IMR-90 (cell line): ENCODE results near the gene LGALS9. TPM values are rescaled to one million over a fixed set of nuclear protein-coding genes. Genes with fewer than 3 reads are reported as not detected.
A peak's percentile ranks its signal among the peaks of the same experiment; 100 is the strongest.

ENCODE experiments used
- ATAC-seq: fragments of 200-7000 bp; cut with Tn5 transposase; 2 replicates; pipeline ENCODE4 v1.9.1; 2020; ENCODE audit warnings: low read depth, mild to moderate bottlenecking, moderate library complexity
- BruUV-seq: library from RNA; stranded (reverse); fragments of 400-500 nt; replicated peaks from 2 replicates; lab custom pipeline; 2021; lab: Mats Ljungman, UMichigan
- CTCF ChIA-PET: fragments of 300-600 bp; formaldehyde crosslinking; extraction: SDS; loops from one replicate; lab custom pipeline; 2021; ENCODE audit warnings: antibody characterized with exemption; lab: Yijun Ruan, JAX
- POLR2A ChIA-PET: fragments of 300-600 bp; sonication (Branson Sonifier 250); formaldehyde crosslinking; loops from one replicate; lab custom pipeline; 2022; ENCODE audit warnings: antibody characterized with exemption; ENCODE audit not compliant: unreplicated experiment; lab: Charles Lee
- DNase-seq: peaks from one replicate; pipeline ENCODE4 v3.0.0; 2013
- H2AFZ ChIP-seq: replicated peaks from 2 replicates; pipeline ENCODE3; 2013; ENCODE audit warnings: low read length, mild to moderate bottlenecking; ENCODE audit not compliant: poor library complexity
- H2AK5ac ChIP-seq: 2 replicates; pipeline ENCODE4 v1.6.1; 2013; ENCODE audit warnings: low read depth, low read length, inconsistent platforms
- H2AK9ac ChIP-seq: replicated peaks from 2 replicates; pipeline ENCODE3; 2013; ENCODE audit warnings: mild to moderate bottlenecking, low read depth, low read length, moderate library complexity; ENCODE audit not compliant: poor library complexity
- H2BK120ac ChIP-seq: 2 replicates; pipeline ENCODE4 v1.6.1; 2013; ENCODE audit warnings: low read depth, low read length, inconsistent platforms
- H2BK15ac ChIP-seq: 3 replicates; pipeline ENCODE4 v1.6.1; 2013; ENCODE audit warnings: low read depth, low read length, inconsistent platforms
- H2BK20ac ChIP-seq: 2 replicates; pipeline ENCODE4 v1.6.1; 2013; ENCODE audit warnings: low read depth, mild to moderate bottlenecking, inconsistent platforms, low read length, moderate library complexity
- H2BK5ac ChIP-seq: 2 replicates; pipeline ENCODE4 v1.6.1; 2013; ENCODE audit warnings: mild to moderate bottlenecking, low read depth, low read length, inconsistent platforms; ENCODE audit not compliant: poor library complexity, severe bottlenecking
- H3K14ac ChIP-seq: replicated peaks from 2 replicates; pipeline ENCODE4 v1.6.1; 2013; ENCODE audit warnings: low read depth, low read length, inconsistent platforms
- H3K18ac ChIP-seq: 2 replicates; pipeline ENCODE4 v1.6.1; 2013; ENCODE audit warnings: low read depth, low read length, control low read depth
- H3K23ac ChIP-seq: 2 replicates; pipeline ENCODE4 v1.6.1; 2013; ENCODE audit warnings: low read depth, low read length, inconsistent platforms
- H3K27ac ChIP-seq: 2 replicates; pipeline ENCODE4 v1.5.1; 2013; ENCODE audit warnings: mild to moderate bottlenecking, control low read depth, low read length; ENCODE audit not compliant: insufficient read depth
- H3K27me3 ChIP-seq: 2 replicates; pipeline ENCODE4 v1.6.1; 2013; ENCODE audit warnings: low read length; ENCODE audit not compliant: control insufficient read depth, insufficient read depth
- H3K36me3 ChIP-seq: 2 replicates; pipeline ENCODE4 v1.6.1; 2013; ENCODE audit warnings: low read length, mixed read lengths; ENCODE audit not compliant: control insufficient read depth, insufficient read depth
- H3K4ac ChIP-seq: 2 replicates; pipeline ENCODE4 v1.6.1; 2013; ENCODE audit warnings: low read depth, low read length, inconsistent platforms
- H3K4me1 ChIP-seq: 2 replicates; pipeline ENCODE4 v1.6.1; 2013; ENCODE audit warnings: low read length, mixed read lengths; ENCODE audit not compliant: control insufficient read depth, insufficient read depth
- H3K4me2 ChIP-seq: 2 replicates; pipeline ENCODE4 v1.6.1; 2013; ENCODE audit warnings: low read depth, mild to moderate bottlenecking, control low read depth, low read length, moderate library complexity
- H3K4me3 ChIP-seq: 2 replicates; pipeline ENCODE4 v1.5.1; 2013; ENCODE audit warnings: low read depth, mild to moderate bottlenecking, control low read depth, low read length, moderate library complexity; ENCODE audit not compliant: insufficient read depth
- H3K56ac ChIP-seq: 2 replicates; pipeline ENCODE4 v1.6.1; 2013; ENCODE audit warnings: low read length, inconsistent platforms; ENCODE audit not compliant: insufficient read depth; ENCODE audit errors: extremely low read depth
- H3K79me1 ChIP-seq, 2 experiments: 2 replicates each; pipeline ENCODE4 v1.6.1; 2013; ENCODE audit warnings: low read length in 2 of 2, inconsistent platforms in 1 of 2, low read depth in 1 of 2
- H3K9ac ChIP-seq: 2 replicates; pipeline ENCODE4 v1.6.1; 2013; ENCODE audit warnings: low read depth, low read length, control low read depth
- H3K9me1 ChIP-seq: 2 replicates; pipeline ENCODE4 v1.6.1; 2013; ENCODE audit warnings: low read length, inconsistent platforms; ENCODE audit not compliant: insufficient read depth
- H3K9me3 ChIP-seq: 2 replicates; pipeline ENCODE4 v1.6.1; 2013; ENCODE audit warnings: low read length; ENCODE audit not compliant: control insufficient read depth, insufficient read depth
- H4K20me1 ChIP-seq: 2 replicates; pipeline ENCODE4 v1.6.1; 2013; ENCODE audit warnings: low read length, inconsistent platforms; ENCODE audit not compliant: insufficient read depth
- H4K5ac ChIP-seq: 2 replicates; pipeline ENCODE4 v1.6.1; 2013; ENCODE audit warnings: mild to moderate bottlenecking, low read depth, low read length, control low read depth
- H4K8ac ChIP-seq, 2 experiments: 2 replicates each; pipeline ENCODE4 v1.6.1; 2013; ENCODE audit warnings: low read depth in 2 of 2, low read length in 2 of 2, control low read depth in 1 of 2, inconsistent platforms in 1 of 2
- H4K91ac ChIP-seq: 2 replicates; pipeline ENCODE4 v1.6.1; 2013; ENCODE audit warnings: low read depth, low read length, inconsistent platforms; ENCODE audit not compliant: insufficient read depth
- BHLHE40 ChIP-seq: fragments of 150-350 bp; IDR thresholded peaks from 2 replicates; pipeline ENCODE4 v1.6.1; 2016; ENCODE audit warnings: mild to moderate bottlenecking, low read depth, low read length
- CEBPB ChIP-seq: IDR thresholded peaks from 2 replicates; pipeline ENCODE4 v1.6.1; 2012; ENCODE audit warnings: low read depth, low read length, improper control_type of control experiment
- MAFK ChIP-seq: IDR thresholded peaks from 2 replicates; pipeline ENCODE4 v1.6.1; 2012; ENCODE audit warnings: low read depth, low read length, improper control_type of control experiment
- MAZ ChIP-seq: IDR thresholded peaks from 2 replicates; pipeline ENCODE4 v1.6.1; 2012; ENCODE audit warnings: low read depth, mild to moderate bottlenecking, low read length, improper control_type of control experiment, moderate library complexity, borderline replicate concordance
- MXI1 ChIP-seq: IDR thresholded peaks from 2 replicates; pipeline ENCODE4 v1.6.1; 2012; ENCODE audit warnings: low read depth, mild to moderate bottlenecking, low read length, moderate library complexity, borderline replicate concordance
- POLR2A ChIP-seq: IDR thresholded peaks from 2 replicates; pipeline ENCODE4 v1.6.1; 2012; ENCODE audit warnings: mild to moderate bottlenecking, low read depth, low read length
- RAD21 ChIP-seq: IDR thresholded peaks from 2 replicates; pipeline ENCODE4 v1.6.1; 2012; ENCODE audit warnings: low read length, improper control_type of control experiment
- SMC3 ChIP-seq: fragments of 150-350 bp; IDR thresholded peaks from 2 replicates; pipeline ENCODE4 v1.6.1; 2016; ENCODE audit warnings: low read depth, mild to moderate bottlenecking, antibody characterized with exemption, low read length, moderate library complexity
- WGBS, 2 experiments: methylation state at CpG; one replicate each; pipeline versions ENCODE4 v1.1.5 to v1.1.7; 2013; ENCODE audit warnings: missing lambda C conversion rate in 2 of 2; ENCODE audit not compliant: insufficient read length in 1 of 2; ENCODE audit errors: extremely low coverage in 2 of 2; 5-methylcytosine and 5-hydroxymethylcytosine counted together
- dilution Hi-C: fragments of 300-500 bp; cut with HindIII; formaldehyde crosslinking; loops from one replicate; pipeline ENCODE4 v1.14.3; 2018; ENCODE audit warnings: low sequenced_read_pairs; ENCODE audit not compliant: unreplicated experiment
- in situ Hi-C: fragments of 300-500 bp; cut with MboI; formaldehyde crosslinking; loops from 3 replicates; pipeline ENCODE4 v1.14.3; 2019; ENCODE audit warnings: low sequenced_read_pairs, inconsistent platforms, mixed read lengths
- intact Hi-C: fragments of 100-400 bp; cut with micrococcal nuclease; formaldehyde crosslinking; loops from 2 replicates; pipeline ENCODE4 v1.10.0; 2022
- polyA plus RNA-seq, 3 experiments: library from polyadenylated mRNA; depleted of rRNA; stranded (reverse); fragments of >200 nt; gene quantifications; 2 replicates each; pipeline ENCODE4 v1.2.3, GENCODE V29; 2012; ENCODE audit warnings: low replicate concordance in 1 of 3
- total RNA-seq: library from RNA; depleted of rRNA; stranded (reverse); fragments of >200 nt; gene quantifications from 2 replicates; pipeline ENCODE4 v1.2.3, GENCODE V29; 2012
- TF ChIP-seq, protein P1 (sequence below): conservative IDR thresholded peaks from 2 replicates; pipeline ENCODE4 v1.5.1; 2012; ENCODE audit warnings: mild to moderate bottlenecking, low read depth, low read length, improper control_type of control experiment
- TF ChIP-seq, protein P2 (sequence below): fragments of 150-350 bp; IDR thresholded peaks from 2 replicates; pipeline ENCODE4 v1.6.1; 2016; ENCODE audit warnings: low read depth, mild to moderate bottlenecking, low read length, moderate library complexity, borderline replicate concordance

The LGALS9 gene
- total and polyA plus RNA-seq, 2 of the 4 experiments (the other 2 are of a cell fraction): 0.54 to 2.5 TPM

- dilution Hi-C loops (no loop called here), intact Hi-C loops (loop anchor here (1.0 kb wide), 1 partner anchor 48 kb away; no protein-coding TSS in a partner anchor), in situ Hi-C loops (no loop called here)
- Histone ChIP-seq H3K79me1 (peaks cover 0 to 9% of the 10 kb centered on the region in 2 experiments; a peak in 2 of 4 replicates), H2AK5ac (no peak overlapping the region; the same call in 1 of the 2 replicates), H2AK9ac (no peak overlapping the region), H3K56ac (no peak overlapping the region), H3K27ac (no peak overlapping the region), H4K5ac (no peak overlapping the region), H2BK20ac (no peak overlapping the region), H3K18ac (no peak overlapping the region), H3K4me1 (peaks cover 2% of the 10 kb centered on the region; the same call in 1 of the 2 replicates), H3K14ac (no peak overlapping the region), H2BK15ac (no peak overlapping the region), H3K9me3 (no peaks in the 10 kb centered on the region), H2BK5ac (no peak overlapping the region), H4K20me1 (no peaks in the 10 kb centered on the region; the same call in 1 of the 2 replicates), H3K27me3 (no peaks in the 10 kb centered on the region), H3K36me3 (peaks cover 71% of the 10 kb centered on the region), H3K4me3 (no peak overlapping the region), H3K9me1 (no peaks in the 10 kb centered on the region; the same call in 1 of the 2 replicates), H3K9ac (no peak overlapping the region), H4K8ac (no peak overlapping the region), H2AFZ (no peak overlapping the region), H3K4me2 (no peak overlapping the region), H4K91ac (no peak overlapping the region), H3K4ac (no peak overlapping the region), H2BK120ac (no peak overlapping the region), H3K23ac (no peak overlapping the region)
- CTCF ChIA-PET: interaction anchor here (0.7 to 1.9 kb wide), 4 partner anchors 17 to 229 kb away, joined by 4 to 5 read pairs (median 4); no protein-coding TSS in a partner anchor
- ATAC-seq (peak; percentile 65), DNase-seq (peak; percentile 62)
- TF ChIP-seq POLR2A (no peak), MXI1 (no peak), BHLHE40 (no peak), RAD21 (peak; percentile 61), SMC3 (peak; percentile 70), MAFK (no peak), MAZ (no peak), CEBPB (no peak)
- TF ChIP-seq, protein P1, sequence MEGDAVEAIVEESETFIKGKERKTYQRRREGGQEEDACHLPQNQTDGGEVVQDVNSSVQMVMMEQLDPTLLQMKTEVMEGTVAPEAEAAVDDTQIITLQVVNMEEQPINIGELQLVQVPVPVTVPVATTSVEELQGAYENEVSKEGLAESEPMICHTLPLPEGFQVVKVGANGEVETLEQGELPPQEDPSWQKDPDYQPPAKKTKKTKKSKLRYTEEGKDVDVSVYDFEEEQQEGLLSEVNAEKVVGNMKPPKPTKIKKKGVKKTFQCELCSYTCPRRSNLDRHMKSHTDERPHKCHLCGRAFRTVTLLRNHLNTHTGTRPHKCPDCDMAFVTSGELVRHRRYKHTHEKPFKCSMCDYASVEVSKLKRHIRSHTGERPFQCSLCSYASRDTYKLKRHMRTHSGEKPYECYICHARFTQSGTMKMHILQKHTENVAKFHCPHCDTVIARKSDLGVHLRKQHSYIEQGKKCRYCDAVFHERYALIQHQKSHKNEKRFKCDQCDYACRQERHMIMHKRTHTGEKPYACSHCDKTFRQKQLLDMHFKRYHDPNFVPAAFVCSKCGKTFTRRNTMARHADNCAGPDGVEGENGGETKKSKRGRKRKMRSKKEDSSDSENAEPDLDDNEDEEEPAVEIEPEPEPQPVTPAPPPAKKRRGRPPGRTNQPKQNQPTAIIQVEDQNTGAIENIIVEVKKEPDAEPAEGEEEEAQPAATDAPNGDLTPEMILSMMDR: peak; percentile 81
- TF ChIP-seq, protein P2, sequence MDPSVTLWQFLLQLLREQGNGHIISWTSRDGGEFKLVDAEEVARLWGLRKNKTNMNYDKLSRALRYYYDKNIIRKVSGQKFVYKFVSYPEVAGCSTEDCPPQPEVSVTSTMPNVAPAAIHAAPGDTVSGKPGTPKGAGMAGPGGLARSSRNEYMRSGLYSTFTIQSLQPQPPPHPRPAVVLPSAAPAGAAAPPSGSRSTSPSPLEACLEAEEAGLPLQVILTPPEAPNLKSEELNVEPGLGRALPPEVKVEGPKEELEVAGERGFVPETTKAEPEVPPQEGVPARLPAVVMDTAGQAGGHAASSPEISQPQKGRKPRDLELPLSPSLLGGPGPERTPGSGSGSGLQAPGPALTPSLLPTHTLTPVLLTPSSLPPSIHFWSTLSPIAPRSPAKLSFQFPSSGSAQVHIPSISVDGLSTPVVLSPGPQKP: no peak
- POLR2A ChIA-PET: no interaction called here
- 70% methylated on average over 5 of the region's 15 CpGs; no CpG with 5 or more reads in 1 of the 2 experiments for WGBS, 2 experiments
- BruUV-seq: no TSS peak
These were observed 28.1 kb upstream of the LGALS9 start for GRCh38 chr17:27602721-27603420.
